H4 (cell line): ENCODE measurements around the gene TBC1D4. TPM values are rescaled to one million over a fixed set of nuclear protein-coding genes. Genes with fewer than 3 reads are reported as not detected.
A peak's percentile ranks its signal among the peaks of the same experiment; 100 is the strongest.
"Not testable (repeated sequence)": the region's sequence is repeated elsewhere in the genome, so short reads cannot be mapped to it uniquely, and the experiment has no call there.

ENCODE experiments used
- DNase-seq: peaks from one replicate; pipeline ENCODE4 v3.0.0-alpha.2; 2015; ENCODE audit warnings: low spot score
- total RNA-seq: library from RNA; depleted of rRNA; stranded (reverse); fragments of >200 nt; shearing (Covaris generic); gene quantifications from 2 replicates; pipeline ENCODE4 v1.2.3, GENCODE V29; 2014

TBC1D4 gene
- total RNA-seq, 1 experiment from 2014 or later: 4.1 TPM

DNA sequence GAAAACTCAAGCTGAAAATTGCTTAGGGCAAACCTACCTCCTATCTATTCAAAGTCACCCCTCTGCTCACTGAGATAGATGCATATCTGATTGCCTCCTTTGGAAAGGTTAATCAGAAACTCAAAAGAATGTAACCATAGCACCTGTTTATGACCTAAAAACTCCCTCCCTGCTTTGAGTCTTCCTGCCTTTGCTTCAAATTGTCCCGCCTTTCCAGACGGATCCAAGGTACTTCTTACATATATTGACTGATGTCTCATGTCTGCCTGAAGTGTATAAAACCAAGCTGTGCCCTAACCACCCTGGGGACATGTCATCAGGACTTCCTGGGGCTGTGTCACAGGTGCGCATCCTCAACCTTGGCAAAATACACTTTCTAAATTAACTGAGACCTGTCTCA, 118.6 kb downstream of the TBC1D4 start:
- DNase-seq: no peak

DNA sequence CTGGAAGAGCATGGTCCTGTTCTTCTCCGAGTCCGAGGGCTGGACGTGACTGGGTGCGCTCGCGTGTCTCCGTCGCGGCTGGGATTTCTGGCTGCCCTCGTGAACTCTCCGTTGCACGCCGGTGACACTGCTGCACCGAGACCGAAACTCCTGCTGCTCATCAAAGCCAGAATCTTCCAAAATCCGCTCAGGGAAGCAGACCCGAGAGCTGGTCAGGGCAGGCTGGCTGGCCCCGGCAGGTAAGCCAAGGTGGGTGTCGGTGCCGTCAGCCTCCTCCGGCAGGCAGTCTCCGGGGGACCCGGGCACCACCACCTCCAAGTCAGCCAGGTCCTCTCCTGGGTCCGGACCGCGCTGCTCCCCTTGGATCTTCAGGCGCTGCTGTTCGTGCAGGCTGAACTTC, 119.9 kb downstream of the TBC1D4 start:
- DNase-seq: no peak

DNA sequence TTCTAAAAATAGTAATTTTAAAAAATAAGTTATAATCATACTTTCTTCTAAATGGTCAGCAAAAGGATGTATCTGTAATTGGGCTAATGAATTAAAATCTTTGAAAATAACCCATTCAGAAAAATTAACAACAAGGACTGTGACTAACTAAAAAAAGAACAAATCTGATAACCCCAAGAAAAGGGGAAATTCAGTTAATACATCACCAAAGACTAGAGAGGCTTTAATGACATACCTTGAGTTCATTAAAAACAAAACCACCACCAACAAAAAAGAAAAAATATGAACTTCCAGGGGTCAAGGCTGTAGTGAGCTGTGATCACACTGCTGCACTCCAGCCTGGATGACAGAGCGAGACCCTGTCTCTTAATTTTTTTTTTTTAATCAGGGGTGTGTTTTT, 121.8 kb downstream of the TBC1D4 start:
- DNase-seq: no peak

DNA sequence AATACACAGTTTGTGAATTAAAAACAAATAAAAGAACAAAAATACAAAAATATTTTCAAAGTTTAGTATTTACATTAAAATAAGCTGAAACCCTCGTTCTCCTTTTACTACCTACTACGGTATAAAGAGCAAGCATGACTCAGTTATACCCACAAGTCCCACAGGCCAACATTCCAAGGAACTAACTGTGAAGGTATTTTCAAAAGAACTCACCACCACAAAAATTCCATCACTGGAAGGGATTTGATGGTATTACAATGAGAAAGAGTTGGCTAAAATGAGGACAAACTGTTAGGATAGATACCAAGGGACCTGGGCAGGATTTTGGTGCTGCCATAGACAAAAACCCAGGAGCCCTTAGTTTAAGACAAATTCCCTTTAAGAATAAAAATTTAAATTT, 122.7 kb downstream of the TBC1D4 start:
- peak; percentile 78 for DNase-seq

DNA sequence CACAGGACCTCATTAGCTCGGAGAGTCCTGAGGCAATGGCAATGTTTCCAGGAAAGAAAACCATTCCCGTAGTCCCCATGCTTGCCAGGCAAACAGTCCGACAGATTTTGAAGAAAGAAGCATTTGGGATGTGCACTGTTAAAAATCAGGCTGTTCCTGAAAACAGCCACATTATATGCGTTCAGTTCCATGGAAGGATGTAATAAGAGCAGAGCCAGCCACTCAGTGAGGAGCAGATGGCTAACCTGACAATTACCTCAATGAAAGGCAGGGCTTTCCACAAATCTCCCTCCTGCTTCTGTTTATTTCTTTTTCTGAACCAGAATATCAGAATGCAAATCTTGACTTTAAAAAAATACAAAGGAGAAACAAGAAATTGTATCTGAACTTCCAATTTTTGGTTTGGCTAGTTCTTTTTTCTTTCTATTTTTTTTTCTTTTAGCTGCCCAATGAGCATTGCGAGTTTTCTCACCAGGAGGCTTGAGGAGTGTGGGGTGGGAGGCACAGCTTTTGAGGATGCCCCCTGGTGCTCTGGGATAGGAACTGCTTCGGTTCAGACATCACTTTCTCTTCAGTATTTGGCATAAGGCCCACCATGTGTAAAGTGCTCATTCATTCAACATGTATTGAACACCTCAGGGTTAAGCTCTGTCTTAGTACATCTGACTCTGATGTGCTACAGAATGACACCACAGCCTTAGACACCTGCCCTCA, 124.2 kb downstream of the TBC1D4 start:
- DNase-seq: peak; percentile 72

DNA sequence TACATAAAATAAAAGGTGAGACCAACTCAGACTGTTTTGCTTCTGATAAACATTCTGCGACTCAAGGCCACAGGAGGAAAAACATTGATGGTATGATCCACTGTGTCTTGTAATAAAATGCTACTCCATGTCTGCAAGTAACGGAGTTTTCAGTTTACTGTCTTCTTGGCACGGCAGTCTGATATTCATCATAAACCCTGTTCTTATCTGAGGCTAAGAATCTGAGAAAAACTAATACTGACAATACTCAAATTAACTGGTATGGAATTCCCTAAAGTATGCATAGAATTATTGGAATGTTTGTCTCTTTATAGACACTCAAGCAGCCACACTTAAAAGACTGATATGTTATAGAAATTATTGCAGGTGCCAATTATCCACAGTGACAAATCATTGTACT, 125.5 kb downstream of the TBC1D4 start:
- DNase-seq: no peak

DNA sequence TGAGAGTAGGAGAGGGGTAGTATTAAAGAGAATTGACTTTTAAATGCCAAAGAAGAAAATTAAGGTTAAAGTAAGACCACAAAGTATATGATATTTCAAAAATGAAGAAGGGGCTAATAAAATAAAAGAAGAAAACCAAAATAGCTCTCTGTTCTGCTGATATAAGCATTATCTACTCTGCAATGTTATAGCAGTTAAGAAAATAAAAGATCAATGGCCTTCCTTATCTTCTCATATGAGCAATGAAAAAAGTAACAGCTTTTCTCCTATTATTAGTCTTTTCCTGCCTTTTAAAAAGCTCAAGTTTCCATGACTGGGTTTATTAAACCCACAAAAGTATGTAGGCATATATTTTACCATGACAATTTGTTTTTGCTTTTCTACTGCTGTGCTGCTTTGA, 126.4 kb downstream of the TBC1D4 start:
- no peak for DNase-seq

DNA sequence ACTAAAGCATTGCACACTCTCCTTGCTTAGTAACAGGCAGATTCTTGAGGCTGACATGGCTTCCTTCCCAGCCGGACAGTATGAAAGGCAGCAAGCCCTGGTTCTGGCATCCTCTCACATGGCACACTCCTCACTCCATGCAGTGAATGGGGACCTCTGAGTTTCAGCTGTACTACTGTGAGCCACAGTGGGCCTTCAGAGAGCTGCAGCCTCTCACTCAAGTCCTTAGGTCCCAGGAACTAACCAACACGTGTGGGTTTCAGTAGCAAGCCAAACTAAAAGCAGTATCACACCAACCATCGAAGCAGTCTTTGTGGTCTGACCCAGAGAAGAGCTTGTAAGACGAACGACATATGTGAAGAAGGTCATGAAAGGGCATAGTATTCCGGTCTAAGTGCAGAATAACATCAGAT, 128.2 kb downstream of the TBC1D4 start:
- no peak for DNase-seq

DNA sequence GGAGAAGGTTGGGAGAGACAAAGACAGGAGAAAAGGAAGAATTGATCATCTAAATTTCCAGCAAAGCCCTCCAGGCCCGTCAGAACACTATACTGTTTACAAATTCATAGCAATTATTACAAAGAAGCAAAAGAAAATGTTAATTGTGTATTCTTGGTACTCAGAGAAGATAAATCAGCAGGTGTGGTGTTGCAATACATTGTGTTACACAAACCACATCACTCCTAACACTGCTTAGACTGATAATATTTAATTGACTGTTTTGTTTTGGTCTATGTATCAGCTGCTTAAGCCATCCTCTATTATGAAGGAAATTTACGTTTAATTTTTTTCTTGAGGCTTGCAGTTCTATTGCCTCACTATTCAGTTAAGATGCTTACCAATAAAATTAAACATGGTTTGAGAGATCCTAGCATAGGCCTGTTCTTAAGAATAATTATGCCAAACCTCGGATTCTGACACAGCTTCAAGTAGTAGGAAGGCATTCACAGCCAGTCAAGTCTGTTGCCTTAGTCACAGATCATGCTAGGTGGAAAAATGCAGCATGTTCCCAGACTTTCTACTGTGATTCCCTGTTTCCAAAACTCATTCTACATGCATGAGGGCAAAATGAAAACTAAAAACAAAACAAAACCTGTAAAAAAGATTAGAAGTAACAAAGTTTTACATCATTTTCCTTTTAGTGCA, 129.2 kb downstream of the TBC1D4 start:
- no peak for DNase-seq

DNA sequence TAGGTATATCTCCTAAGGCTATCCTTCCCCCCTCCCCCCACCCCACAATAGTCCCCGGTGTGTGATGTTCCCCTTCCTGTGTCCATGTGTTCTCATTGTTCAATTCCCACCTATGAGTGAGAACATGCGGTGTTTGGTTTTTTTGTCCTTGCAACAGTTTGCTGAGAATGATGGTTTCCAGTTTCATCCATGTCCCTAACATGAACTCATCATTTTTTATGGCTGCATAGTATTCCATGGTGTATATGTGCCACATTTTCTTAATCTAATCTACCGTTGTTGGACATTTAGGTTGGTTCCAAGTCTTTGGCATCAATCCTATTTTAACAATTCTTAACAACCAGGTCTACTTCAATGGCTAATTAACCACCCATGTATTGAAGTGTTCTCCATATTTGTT, 130.4 kb downstream of the TBC1D4 start:
- DNase-seq: not testable (repeated sequence)

DNA sequence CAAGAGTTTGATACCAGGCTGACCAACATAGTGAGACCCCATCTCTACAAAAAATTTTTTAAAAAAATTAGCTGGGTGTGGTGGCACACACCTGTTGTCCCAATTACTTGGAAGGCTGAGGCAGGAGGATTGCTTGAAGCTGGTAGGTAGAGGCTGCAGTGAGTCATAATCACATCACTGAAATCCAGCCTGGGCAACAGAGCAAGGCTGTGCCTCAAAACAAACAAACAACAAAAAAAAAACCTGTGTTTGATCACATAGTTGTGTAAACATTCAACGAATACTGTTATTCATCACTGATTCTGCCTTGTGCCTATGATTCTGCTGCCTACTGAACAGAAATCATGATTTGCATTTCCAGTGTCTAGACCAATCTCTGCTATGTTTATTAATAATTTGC, 134.0 kb downstream of the TBC1D4 start:
- no peak for DNase-seq

DNA sequence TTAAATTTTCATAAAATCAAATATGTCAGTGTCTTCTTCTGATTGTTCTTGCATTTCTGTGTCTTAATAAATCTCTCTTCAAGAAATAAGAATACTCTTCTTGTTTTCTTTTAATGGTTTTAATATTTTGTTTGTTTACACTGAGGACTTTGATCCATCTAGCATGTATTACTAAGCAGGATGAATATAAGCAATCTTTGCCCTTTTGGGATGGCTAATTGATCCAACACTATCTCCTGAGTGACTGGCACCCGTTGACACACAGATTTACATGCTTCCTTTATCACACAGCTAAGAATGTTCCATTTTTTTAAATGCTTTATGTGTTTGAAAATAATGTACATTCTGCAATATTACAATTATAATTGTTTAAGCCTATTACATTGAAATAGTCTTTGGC, 134.5 kb downstream of the TBC1D4 start:
- DNase-seq: no peak

DNA sequence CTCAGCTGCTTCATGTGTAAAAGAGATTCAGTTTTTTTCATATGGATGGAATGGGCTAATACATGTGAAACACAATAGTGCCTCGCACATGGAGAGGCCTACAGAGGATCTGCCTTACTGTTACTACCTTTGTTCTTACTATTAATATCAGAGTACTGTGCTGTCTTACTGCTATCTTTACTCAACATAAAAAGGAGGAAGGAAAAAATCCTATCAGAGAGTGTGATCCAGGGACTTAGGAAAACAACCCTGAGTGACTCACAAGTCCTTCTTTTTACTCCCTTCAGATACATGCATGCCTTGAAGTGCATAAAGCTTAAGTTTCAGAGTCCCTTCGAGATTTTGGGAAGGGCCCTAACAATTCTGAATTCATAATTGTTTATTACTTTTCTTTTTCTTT, 136.8 kb downstream of the TBC1D4 start:
- no peak for DNase-seq

DNA sequence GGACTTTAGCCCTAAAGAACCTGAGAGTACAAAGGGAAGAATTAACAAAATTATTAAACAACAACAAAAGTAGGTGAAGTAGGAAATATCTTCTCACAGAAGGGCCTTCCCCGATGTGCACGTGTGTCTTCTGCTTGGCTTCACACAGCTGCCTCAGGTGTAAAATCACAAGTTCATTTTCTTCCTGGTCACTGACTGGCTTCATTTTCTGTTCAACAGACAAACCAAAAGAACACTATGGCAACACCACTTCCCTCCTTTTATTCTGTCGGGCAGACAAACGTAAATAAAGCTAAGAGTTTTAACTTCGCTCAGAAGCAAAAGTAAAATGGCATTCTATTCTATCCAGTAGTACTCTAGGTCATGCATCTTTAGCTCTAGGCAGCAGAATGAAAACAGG, 140.9 kb downstream of the TBC1D4 start:
- DNase-seq: no peak

DNA sequence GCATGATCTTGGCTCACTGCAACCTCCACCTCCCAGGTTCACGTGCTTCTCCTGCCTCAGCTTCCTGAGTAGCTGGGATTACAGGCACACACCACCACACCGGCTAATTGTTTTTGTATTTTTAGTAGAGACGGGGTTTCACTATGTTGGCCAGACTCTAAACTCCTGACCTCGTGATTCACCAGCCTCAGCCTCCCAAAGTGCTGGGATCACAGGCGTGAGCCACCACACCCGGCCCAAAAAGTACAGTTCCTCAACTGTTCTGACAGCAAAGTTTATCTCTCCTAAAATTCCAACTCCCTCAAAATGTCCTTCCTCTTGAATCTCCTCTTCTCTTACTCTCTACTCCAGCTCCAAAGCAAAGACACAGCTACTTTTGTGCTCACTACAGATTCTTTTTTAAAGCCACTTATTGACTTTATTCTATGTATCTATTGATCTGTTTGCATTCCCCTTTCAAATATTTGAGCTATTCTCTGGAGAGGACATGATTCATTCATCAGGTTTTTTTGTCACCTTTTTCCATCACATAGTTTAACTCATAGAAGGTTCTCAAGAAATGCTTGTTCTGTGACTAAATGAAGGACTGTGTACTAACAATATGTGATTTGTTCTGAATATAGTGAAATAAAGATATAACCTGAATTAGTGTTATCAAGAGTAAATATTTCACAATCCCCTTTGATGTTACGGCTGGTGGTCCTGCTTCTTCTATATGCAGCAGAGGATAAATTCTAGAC, 142.2 kb downstream of the TBC1D4 start:
- DNase-seq: no peak

DNA sequence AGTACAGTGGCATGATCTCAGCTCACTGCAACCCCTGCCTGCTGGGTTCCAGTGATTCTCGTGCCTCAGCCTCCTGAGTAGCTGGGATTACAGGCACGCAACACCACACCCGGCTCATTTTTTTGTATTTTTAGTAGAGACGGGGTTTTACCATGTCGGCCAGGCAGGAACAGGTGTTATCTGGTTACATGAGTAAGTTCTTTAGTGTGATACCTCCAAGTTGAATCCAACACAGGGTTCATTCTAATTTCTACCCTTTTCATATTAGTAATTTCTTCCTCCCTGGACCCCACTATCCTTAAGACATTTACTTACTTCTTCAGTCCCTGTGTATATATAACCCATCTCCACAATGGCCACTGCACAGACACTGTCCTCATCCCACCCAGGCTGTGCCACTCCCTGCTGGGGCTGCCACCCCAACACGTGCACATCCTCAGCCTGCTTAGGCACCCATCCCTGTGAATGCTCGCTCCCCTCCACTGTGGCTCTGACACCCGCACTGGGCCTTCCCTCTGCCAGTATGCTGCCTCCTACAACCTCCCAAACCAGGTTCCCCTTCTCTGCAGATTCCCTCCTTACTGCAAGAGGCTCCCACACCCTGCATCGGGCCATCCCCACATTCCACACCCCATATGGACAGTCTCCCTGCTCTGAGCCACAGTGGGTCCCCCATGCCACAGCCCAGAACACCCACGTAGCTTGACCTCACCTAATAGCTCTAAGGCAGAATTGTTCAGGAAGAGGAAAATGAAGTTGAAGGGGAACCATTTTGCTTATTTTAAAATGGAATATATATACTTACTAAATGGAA, 147.1 kb downstream of the TBC1D4 start:
- no peak for DNase-seq

DNA sequence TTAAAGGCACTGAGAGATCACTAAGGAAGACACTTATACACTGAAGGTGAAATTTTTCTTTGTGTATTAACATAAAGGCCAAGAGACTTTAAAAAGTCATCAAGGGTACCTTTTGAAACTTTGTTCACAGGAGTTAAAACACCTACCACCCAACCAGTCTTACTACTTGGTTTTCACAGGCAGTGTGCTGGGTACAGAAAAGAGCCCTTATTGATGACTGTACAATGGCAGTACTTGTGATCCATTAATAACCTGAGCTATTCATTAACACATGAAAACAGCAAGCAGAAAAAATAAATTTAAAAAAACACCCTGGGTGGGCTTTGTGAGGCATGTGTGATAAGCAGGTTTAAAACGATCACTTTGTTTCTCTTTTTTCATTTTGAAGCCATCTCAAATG, 148.9 kb downstream of the TBC1D4 start:
- no peak for DNase-seq

DNA sequence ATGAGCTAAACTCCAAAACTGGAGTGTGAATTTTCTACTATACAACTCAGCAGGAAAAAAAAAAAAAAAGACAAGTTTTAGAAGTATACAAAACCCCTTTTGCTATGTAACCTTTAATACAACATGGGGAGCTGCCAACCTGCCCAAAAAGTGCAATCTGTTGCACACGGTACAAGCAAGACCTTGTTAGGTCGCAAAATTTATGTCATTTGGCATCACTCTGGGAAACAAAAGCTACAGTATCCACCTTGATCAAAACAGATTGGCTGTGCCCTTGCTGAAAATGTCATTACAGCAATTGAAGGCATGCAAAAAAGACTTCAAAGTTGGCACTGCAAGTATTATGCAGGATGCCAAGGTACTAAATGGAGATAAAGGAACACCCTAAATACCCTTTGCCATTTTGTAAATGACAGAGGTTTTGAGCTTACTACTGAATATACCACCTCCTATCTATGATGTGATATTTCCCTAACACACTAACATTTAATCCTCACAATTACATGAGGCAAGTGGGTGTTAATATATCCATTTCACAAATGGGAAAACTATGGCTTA, 150.1 kb downstream of the TBC1D4 start:
- no peak for DNase-seq

DNA sequence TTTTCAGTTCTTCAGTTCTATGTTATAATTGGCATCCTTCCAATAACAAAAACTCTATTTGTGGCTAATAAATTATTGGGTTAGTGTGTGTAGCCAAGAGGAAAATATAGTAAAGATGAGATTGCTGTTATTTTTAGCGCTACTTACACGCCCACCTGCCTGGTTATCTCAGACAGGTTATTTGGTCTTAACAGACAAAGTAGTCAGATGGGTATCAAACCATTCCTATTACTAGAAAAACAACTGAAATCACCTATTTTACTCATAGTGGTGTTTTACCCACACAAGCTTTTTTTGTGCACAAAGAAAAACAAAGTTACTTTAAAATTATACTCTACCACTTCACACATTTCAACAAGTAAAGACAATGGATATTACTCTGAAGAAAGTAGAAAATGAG, 151.2 kb downstream of the TBC1D4 start:
- DNase-seq: no peak

DNA sequence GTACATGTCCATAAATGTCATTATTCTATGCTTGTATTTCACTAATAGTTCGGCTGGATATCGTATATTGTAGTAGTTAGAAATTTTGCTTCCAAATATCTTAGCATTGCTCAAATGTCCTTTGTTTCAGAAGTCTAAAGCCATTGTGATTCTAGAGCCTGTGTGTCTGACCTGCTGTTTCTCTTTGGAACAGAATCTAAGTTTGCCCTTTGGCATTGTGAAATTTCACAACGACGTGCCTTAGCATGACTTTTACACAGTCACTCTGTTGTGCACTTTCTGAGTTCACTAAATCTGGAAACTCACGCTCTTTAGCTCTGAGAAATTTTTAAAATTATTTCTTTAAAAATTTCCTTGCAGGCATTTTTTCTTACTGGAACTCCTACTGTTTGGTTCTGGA, 152.2 kb downstream of the TBC1D4 start:
- no peak for DNase-seq

DNA sequence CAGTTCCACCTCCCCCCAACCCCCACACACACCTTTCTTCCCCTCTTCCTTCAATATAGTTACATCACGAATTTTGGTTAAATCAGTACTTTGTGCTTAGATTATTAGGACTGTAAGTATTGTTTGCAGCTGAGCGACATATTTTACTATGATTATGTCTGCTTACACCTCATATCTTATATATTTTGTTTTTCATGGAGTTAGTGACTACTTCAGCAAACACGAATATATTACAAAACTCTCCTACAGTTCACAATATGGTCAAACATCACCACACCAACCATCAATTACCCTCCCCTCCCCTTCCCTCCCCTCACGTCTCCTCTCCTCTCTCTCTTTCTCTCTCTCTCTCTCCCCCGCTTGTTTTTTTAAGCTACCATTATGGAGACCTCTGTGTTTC, 152.9 kb downstream of the TBC1D4 start:
- no peak for DNase-seq

DNA sequence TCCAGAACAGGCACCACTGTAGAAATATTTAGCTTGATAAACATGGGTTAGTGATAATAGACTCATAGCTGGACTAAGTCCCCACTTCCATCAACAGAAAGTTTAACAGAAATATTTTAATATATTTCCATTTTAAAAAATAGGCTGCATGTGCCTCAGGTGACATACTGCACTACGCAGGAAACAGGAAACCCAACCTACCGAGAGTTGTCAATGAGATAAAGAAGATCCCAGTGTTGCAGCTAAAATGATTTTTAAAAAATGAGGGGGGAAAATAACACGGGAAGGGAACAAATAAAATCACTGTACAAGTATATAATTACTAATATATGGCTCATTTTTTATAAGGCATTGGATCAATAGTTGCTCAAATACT, 154.8 kb downstream of the TBC1D4 start:
- DNase-seq: no peak
